BLaER1 (cell line): ENCODE data around the gene TOE1.
"Not testable (repeated sequence)": the region's sequence is repeated elsewhere in the genome, so short reads cannot be mapped to it uniquely, and the experiment has no call there.

ENCODE experiments used
- H3K27ac ChIP-seq: shearing (Covaris generic); formaldehyde crosslinking; 2 replicates; pipeline ENCODE4 v1.8.1; 2022
- H3K27me3 ChIP-seq: shearing (Covaris generic); formaldehyde crosslinking; 2 replicates; pipeline ENCODE4 v1.8.1; 2022
- H3K36me3 ChIP-seq: shearing (Covaris generic); formaldehyde crosslinking; 2 replicates; pipeline ENCODE4 v1.8.1; 2022
- H3K4me1 ChIP-seq: shearing (Covaris generic); formaldehyde crosslinking; 2 replicates; pipeline ENCODE4 v1.8.1; 2022
- H3K4me2 ChIP-seq: shearing (Covaris generic); formaldehyde crosslinking; 2 replicates; pipeline ENCODE4 v1.8.1; 2022
- H3K4me3 ChIP-seq: shearing (Covaris generic); formaldehyde crosslinking; 2 replicates; pipeline ENCODE4 v1.8.1; 2022
- H3K9ac ChIP-seq: shearing (Covaris generic); formaldehyde crosslinking; 2 replicates; pipeline ENCODE4 v1.8.1; 2022
- H3K9me3 ChIP-seq: shearing (Covaris generic); formaldehyde crosslinking; 2 replicates; pipeline ENCODE4 v1.8.1; 2022
- H4K20me1 ChIP-seq: shearing (Covaris generic); formaldehyde crosslinking; 2 replicates; pipeline ENCODE4 v1.8.1; 2022
- Cebpa-rat ChIP-seq: shearing (Covaris generic); IDR thresholded peaks from 2 replicates; pipeline ENCODE4 v1.8.1; 2022

The TOE1 gene

DNA sequence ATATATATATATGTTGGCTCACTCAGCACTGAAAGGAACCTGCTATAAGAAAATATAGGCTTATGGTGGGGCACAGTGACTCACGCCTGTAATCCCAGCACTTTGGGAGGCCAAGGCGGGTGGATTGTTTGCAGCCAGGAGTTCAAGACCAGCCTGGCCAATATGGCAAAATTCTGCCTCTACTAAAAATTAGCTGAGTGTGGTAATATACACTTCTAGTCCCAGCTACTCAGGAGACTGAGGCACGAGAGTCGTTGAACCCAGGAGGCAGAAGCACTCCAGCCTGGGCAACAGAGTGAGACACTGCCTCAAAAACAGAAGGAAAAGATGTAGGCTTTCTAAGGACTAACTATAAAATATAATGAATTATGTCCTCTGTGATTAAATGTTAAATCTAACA is 14.9 kb downstream of the TOE1 start:
- H3K9me3 ChIP-seq, result no peaks in the 10 kb centered on the region
- H3K27ac ChIP-seq, result no peak overlapping the region
- no peaks in the 10 kb centered on the region for H4K20me1 ChIP-seq
- peaks cover 1% of the 10 kb centered on the region; the same call in 1 of the 2 replicates for H3K4me1 ChIP-seq
- H3K4me3 ChIP-seq, result no peak overlapping the region
- no peaks in the 10 kb centered on the region for H3K36me3 ChIP-seq
- H3K27me3 ChIP-seq, result no peaks in the 10 kb centered on the region
- no peak for TF ChIP-seq Cebpa-rat
- H3K9ac ChIP-seq, result no peak overlapping the region
- no peak overlapping the region for H3K4me2 ChIP-seq

DNA sequence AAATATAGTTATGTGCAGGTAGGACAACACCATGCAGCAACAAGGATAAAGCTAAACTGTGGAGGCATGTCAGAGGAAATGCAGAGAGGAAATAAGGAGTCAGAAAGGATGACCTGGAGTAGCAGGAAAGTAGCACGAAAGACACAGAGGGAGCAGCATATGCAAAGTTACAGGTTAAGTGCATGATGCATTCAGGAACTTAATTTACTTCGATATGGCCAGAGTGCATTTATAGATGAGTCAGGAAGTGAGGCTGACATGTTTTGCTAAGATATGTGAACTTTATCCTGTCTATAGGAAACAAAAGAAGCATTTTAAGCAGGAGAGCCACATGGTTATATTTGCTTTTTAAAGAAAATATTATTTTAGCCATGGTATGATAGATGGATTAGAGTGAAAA is 15.7 kb downstream of the TOE1 start:
- no peak for TF ChIP-seq Cebpa-rat
- Histone ChIP-seq H3K4me1 (peaks cover 10% of the 10 kb centered on the region), H3K4me3 (no peak overlapping the region), H3K9me3 (no peaks in the 10 kb centered on the region), H3K27me3 (no peaks in the 10 kb centered on the region), H3K9ac (no peak overlapping the region), H3K4me2 (no peak overlapping the region), H3K27ac (no peak overlapping the region), H3K36me3 (no peaks in the 10 kb centered on the region), H4K20me1 (no peaks in the 10 kb centered on the region)

DNA sequence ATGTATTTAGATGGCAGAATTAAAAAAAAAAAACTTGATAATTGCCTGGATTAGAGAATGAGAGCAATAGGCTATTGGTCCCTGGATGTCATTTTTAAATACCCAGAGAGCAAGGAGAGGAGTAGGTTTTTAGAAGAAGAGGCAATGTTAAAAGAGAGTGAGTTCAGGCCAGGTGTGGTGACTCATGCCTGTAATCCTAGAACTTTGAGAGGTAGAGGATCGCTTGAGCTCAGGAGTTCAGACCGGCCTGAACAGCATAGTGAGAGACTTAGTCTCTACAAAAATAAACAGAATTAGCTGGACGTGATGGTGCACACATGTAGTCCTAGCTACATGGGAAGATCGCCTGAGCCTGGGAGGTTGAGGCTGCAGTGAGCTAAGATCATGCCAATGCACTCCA is 16.2 kb downstream of the TOE1 start:
- H3K27me3 ChIP-seq, result no peaks in the 10 kb centered on the region
- H3K4me3 ChIP-seq, result no peak overlapping the region
- no peak overlapping the region for H3K4me2 ChIP-seq
- H3K4me1 ChIP-seq, result peaks cover 15% of the 10 kb centered on the region
- no peaks in the 10 kb centered on the region for H3K36me3 ChIP-seq
- H3K9me3 ChIP-seq, result no peaks in the 10 kb centered on the region
- H3K27ac ChIP-seq, result no peak overlapping the region
- no peak for TF ChIP-seq Cebpa-rat
- no peaks in the 10 kb centered on the region for H4K20me1 ChIP-seq
- H3K9ac ChIP-seq, result no peak overlapping the region

DNA sequence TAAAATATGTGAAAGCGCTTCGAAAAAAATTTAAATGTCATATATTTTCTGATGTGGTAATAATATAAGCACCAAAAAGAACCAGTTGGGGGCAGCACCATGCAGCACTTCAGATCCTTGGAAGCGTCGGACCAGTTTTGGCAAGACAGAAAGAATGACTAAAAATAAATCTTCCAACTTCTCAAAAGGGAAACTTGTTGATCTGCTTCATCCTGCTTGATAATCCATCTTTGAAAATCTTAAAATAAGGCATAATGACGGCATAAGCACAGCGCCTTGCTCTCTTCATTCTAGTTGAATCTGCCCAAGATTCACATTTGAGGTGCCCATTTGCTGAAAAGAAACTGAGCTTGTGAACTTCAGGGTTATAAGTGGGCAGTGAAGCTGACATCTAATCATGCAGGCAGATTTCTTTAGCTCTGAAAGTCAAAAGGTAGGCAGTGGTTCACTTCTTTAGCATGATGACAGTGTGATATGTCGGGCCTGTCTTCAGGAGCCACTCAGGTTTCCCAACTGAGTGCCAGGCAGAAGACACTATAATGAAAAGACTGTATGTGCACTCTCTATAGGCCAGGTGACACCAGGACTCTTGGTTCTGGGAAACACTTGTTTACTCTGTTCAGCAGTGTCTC is 20.0 kb downstream of the TOE1 start:
- H3K9ac ChIP-seq, result 0 out of 2 replicates have a peak overlapping the region, but pooled peaks have one; percentile 20

DNA sequence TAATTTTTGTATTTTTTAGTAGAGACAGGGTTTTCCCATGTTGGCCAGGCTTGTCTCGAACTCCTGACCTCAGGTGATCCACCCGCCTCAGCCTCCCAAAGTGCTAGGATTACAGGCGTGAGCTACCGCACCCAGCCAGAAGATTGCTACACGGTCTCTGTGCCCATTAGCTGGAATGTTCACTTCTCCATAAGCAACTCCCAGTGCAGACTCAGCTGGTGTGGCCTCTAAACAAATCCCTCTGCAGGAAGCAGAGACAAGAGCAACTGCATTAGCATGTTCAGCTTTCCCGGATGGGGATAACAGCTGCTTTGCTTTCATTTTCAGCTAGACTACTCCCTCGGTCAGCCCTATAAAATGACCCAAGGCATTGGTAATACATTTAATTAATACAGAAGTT is 21.0 kb downstream of the TOE1 start:
- peak overlapping the region; percentile 28 for H3K4me2 ChIP-seq
- H3K4me3 ChIP-seq, H3K9me3 ChIP-seq, H3K27me3 ChIP-seq, H4K20me1 ChIP-seq, H3K36me3 ChIP-seq, H3K27ac ChIP-seq: not testable (repeated sequence)
- peaks cover 16% of the 10 kb centered on the region for H3K4me1 ChIP-seq
- peak overlapping the region; percentile 6; the same call in 1 of the 2 replicates for H3K9ac ChIP-seq

More for the DNA sequence above, 20.0 kb downstream of the TOE1 start:
- no peak for TF ChIP-seq Cebpa-rat
- peak overlapping the region; percentile 51 for H3K4me2 ChIP-seq
- peaks cover 16% of the 10 kb centered on the region for H3K4me1 ChIP-seq
- H3K27me3 ChIP-seq, result no peaks in the 10 kb centered on the region
- H4K20me1 ChIP-seq, result no peaks in the 10 kb centered on the region
- H3K4me3 ChIP-seq, result no peak overlapping the region
- H3K36me3 ChIP-seq, result no peaks in the 10 kb centered on the region
- no peak overlapping the region for H3K27ac ChIP-seq
- no peaks in the 10 kb centered on the region for H3K9me3 ChIP-seq

DNA sequence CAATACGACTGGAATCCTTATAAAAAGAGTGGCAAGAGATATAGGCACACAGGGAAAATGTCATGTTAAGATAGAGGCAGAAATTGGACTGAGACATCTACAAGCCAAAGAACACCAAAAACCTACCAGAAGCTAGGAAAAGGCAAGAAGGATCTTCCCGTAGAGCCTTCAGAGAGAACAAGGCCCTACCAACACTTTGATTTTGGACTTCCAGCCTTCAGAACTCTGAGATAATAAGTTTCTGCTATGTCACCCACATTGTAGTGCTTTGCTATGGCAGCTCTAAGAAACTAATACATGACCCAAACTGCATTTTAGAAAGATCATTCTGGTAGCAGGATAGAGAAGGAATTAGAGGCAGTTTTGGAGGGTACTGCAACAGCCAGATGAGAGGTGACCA is 24.3 kb downstream of the TOE1 start:
- Histone ChIP-seq H3K9ac (no peak overlapping the region), H3K27me3 (no peaks in the 10 kb centered on the region), H3K36me3 (no peaks in the 10 kb centered on the region), H3K4me1 (peaks cover 16% of the 10 kb centered on the region), H3K27ac (no peak overlapping the region), H4K20me1 (no peaks in the 10 kb centered on the region), H3K4me3 (no peak overlapping the region), H3K4me2 (no peak overlapping the region), H3K9me3 (no peaks in the 10 kb centered on the region)
- TF ChIP-seq Cebpa-rat, result no peak

DNA sequence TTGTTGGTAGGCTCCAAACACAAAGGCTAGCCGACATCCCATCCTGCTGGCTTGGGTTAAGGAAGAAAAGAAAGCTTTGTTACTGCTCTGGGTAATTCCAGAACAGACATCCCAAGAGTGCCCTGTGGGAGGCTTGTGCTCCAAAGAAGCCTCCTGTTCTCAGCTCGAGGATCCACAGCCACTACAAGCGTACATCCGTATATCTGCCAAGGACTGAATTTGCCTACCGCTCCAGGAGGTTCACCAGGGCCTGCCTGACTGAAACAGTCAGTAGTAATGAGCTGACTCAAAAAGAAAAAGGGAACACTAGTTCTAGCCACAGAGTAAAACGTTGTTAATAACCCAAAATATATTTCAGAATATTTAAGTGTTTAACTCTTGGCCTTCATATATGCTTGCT is 25.1 kb downstream of the TOE1 start:
- Histone ChIP-seq H3K27ac (no peak overlapping the region), H3K4me2 (no peak overlapping the region), H3K4me3 (no peak overlapping the region), H3K27me3 (no peaks in the 10 kb centered on the region), H3K4me1 (peaks cover 12% of the 10 kb centered on the region), H3K36me3 (no peaks in the 10 kb centered on the region), H3K9ac (no peak overlapping the region), H4K20me1 (no peaks in the 10 kb centered on the region), H3K9me3 (no peaks in the 10 kb centered on the region)
- TF ChIP-seq Cebpa-rat, result no peak

DNA sequence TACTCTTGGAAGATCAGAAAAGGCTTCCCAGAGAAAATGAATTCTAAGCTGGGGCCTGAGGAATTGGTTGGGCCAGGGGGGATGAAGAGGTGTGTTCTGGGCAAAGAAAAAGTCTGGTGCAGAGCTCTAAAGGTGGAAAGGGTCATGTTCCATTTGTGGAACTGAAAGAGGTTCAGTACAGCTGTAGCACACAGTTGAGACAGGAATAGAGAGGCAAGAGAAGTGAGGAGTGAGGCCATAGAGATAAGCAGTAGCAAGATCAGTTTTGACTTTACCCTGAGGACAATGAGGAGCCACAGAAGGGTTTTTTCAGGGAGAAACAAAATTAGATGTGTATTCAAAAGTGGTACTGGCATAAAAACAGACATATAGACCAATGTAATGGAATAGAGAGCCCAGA is 30.6 kb downstream of the TOE1 start:
- TF ChIP-seq Cebpa-rat, result no peak
- H3K36me3 ChIP-seq, result no peaks in the 10 kb centered on the region
- H3K27me3 ChIP-seq, result no peaks in the 10 kb centered on the region
- no peak overlapping the region for H3K4me2 ChIP-seq
- no peak overlapping the region for H3K27ac ChIP-seq
- no peaks in the 10 kb centered on the region for H3K9me3 ChIP-seq
- H3K4me1 ChIP-seq, result no peaks in the 10 kb centered on the region
- H3K9ac ChIP-seq, result no peak overlapping the region
- no peaks in the 10 kb centered on the region for H4K20me1 ChIP-seq
- H3K4me3 ChIP-seq, result no peak overlapping the region

DNA sequence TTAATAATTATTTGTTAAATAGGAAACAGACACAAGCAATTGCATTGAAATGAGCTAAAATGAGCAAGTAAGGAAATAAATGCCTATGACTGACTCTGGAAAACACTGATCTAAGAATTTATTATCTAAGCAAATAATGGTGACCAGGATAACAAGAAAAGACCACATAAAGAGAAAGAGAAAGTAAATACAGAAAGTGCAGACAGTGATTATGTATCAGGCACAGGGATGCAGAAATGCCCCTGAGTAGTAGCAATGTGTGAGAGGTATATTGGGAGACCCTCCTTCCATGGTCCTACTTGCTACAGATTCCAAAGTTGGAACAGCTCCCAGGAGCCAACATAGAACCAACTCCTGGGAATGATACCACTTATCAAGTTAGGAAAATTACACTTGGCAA is 33.6 kb downstream of the TOE1 start:
- no peaks in the 10 kb centered on the region for H3K36me3 ChIP-seq
- no peaks in the 10 kb centered on the region for H3K27me3 ChIP-seq
- no peak overlapping the region for H3K9ac ChIP-seq
- H3K4me3 ChIP-seq, result no peak overlapping the region
- H3K4me1 ChIP-seq, result no peaks in the 10 kb centered on the region
- no peak overlapping the region for H3K4me2 ChIP-seq
- H3K9me3 ChIP-seq, result no peaks in the 10 kb centered on the region
- no peak for TF ChIP-seq Cebpa-rat
- no peaks in the 10 kb centered on the region for H4K20me1 ChIP-seq
- H3K27ac ChIP-seq, result no peak overlapping the region

DNA sequence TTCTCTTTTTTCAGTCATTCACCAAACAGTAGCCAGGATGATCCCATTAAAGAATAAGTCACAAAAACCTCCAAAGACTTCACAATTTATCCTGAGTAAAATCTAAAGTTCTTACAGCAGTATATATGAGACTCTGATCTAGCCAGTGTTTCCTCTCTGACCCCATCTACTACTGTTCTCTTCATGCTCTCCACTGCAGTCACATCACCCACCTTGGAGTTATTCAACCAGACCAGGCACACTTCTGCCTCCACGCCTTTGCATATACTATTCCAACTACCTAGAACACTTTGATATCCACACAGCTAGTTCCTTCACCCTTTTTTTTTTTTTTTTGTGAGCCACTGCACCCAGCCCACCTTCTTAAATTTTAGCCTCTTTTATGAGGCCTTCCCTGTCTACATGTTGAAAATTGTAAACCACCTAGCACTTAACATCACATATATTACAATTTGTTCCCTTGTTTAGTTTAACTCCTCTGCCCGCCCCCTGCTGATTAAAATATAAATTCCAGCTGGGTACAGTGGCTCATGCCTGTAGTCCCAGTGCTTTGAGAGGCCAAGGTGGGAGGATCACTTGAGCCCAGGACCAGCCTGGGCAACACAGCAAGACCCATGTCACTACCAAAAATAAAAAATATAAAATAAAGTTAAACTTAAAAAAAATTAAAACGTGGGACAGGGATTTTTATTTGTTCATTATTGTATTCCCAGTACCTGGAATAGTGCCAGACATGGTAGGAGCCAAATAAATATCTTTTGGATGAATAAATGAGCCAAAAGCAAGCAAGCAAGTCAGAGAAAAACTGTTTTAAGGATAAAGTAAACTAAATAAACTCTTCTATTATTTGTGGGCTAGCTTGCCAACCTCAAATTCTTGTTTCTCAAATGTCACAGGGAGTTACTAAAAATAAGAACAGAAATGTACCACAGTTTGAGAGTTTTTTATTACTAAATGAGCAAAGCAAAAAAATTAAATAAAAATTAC is 35.4 kb downstream of the TOE1 start:
- no peaks in the 10 kb centered on the region for H3K4me1 ChIP-seq
- no peak overlapping the region for H3K27ac ChIP-seq
- H3K4me3 ChIP-seq, result no peak overlapping the region
- H3K4me2 ChIP-seq, result no peak overlapping the region
- no peaks in the 10 kb centered on the region for H4K20me1 ChIP-seq
- no peak for TF ChIP-seq Cebpa-rat
- no peaks in the 10 kb centered on the region for H3K9me3 ChIP-seq
- H3K36me3 ChIP-seq, result no peaks in the 10 kb centered on the region
- no peak overlapping the region for H3K9ac ChIP-seq
- H3K27me3 ChIP-seq, result no peaks in the 10 kb centered on the region
